ENCODE results near the gene SUGP2. TPM values are rescaled to one million over a fixed set of nuclear protein-coding genes. Genes with fewer than 3 reads are reported as not detected.

The SUGP2 gene
- total RNA-seq, 1 donor from 2014 or later = 68.2 TPM

DNA sequence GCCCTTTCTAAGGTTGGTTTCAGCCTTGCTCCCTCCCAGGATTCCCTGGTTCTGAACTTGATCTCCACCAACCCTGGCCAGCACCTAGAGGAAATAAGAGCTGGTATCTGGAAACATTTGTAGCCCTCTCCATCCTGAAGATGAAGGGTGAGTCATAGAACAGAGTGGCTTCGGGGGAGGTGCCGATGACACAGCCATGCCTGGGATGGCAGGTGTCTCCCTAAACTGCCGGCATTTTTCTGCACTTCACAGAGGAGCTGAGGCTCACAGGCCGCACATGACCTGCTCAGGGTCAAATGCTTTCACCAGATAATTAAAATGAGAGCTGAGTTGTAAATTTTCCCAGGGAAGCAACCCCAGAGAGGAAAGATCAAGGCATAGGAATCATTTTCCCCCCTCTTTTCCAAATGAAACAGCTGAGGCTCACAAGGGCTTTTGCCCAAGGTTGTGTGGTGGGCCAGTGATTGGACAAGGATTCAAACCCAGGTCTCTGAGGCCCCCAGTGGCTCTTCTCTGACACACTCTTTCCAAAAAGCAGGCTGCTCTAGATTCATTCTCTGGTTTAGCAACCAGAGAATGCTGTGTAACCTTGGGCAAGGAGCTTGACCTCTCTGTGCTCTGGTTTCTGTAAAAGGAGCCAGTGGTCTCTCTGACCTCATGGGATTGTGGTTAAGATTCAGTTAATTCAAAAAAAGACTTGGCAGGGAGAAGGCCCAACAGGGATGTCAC lies 29.3 kb upstream of the SUGP2 start:
- H3K27me3 ChIP-seq (ENCODE audit: low read depth) = no peaks in the 10 kb centered on the region
- peak overlapping the region; percentile 88 for H3K4me3 ChIP-seq
- peaks cover 80% of the 10 kb centered on the region for H3K4me1 ChIP-seq
- no peak for DNase-seq
- H3K36me3 ChIP-seq = peaks cover 5% of the 10 kb centered on the region
- intact Hi-C loops (cut with micrococcal nuclease) = no loop called here
- TF ChIP-seq, protein P1, sequence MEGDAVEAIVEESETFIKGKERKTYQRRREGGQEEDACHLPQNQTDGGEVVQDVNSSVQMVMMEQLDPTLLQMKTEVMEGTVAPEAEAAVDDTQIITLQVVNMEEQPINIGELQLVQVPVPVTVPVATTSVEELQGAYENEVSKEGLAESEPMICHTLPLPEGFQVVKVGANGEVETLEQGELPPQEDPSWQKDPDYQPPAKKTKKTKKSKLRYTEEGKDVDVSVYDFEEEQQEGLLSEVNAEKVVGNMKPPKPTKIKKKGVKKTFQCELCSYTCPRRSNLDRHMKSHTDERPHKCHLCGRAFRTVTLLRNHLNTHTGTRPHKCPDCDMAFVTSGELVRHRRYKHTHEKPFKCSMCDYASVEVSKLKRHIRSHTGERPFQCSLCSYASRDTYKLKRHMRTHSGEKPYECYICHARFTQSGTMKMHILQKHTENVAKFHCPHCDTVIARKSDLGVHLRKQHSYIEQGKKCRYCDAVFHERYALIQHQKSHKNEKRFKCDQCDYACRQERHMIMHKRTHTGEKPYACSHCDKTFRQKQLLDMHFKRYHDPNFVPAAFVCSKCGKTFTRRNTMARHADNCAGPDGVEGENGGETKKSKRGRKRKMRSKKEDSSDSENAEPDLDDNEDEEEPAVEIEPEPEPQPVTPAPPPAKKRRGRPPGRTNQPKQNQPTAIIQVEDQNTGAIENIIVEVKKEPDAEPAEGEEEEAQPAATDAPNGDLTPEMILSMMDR (IDR thresholded peaks at IDR 0.05; ENCODE audit: borderline replicate concordance) = no peak
- peak overlapping the region; percentile 94 for H3K27ac ChIP-seq (replicated peaks)
- no peaks in the 10 kb centered on the region for H3K9me3 ChIP-seq (replicated peaks)

DNA sequence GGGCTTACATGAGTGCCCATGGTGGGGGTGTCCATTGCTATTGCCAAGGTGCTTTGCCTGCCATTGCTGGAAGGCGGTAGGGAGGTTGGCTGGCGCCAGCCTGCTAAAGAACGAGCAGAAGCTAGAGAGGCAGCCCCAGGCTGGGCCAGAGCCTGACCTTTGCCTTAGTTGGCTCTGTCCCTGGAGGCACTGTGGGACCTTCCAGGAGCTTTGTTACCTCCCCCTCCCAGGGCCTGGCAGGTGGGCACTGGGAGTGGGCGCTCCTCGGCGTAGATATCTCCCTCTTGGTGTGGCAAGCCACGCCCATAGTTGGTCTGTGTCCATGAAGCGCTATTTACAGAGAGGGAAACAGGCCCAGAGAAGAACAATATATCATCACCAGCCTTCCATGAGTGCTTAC lies 28.2 kb upstream of the SUGP2 start:
- Histone ChIP-seq H3K9me3 (replicated peaks) (no peaks in the 10 kb centered on the region), H3K4me1 (peaks cover 70% of the 10 kb centered on the region), H3K27me3 (ENCODE audit: low read depth) (no peaks in the 10 kb centered on the region), H3K27ac (replicated peaks) (peak overlapping the region; percentile 94), H3K4me3 (no peak overlapping the region), H3K36me3 (peaks cover 13% of the 10 kb centered on the region)
- intact Hi-C loops (cut with micrococcal nuclease) = no loop called here
- TF ChIP-seq, protein P1 (IDR thresholded peaks at IDR 0.05; ENCODE audit: borderline replicate concordance) = no peak
- DNase-seq = peak; percentile 51

DNA sequence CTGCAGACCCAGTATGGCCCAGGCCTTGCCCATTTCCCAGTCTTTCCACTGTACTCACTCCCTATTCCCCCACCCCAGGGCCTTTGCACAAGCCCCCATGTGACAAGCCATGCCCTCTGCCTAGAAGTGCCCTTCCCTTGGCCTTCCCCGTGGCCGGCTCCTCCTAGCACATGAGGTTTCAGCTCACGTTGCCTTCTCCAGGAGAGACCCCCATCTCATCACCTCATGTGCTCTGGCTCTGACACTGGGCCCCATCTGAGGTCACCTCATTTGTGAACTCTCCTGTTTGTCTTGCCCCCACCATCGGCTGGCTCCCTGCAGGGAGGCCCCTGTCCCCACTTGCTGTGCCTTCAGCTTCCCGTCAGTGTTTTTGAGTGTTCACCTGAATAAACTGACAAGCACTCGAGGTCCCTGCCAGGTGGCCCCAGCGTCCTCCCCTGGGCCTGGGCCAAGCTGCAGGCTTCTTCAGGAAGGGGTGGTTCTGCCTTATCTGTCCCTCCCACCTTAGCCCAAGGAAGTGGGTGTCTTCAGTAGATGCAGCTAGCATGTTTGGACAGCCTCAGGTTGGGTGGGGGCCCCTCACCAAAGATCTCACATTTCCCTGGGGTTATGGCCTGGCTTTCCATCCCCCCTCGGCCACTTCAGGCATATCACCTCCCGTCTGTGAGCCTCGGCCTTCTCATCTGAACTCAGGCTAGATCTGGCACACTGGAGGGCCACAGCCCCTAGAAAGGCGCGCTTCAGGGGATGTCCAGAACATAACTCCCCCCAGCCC lies 26.7 kb upstream of the SUGP2 start:
- intact Hi-C loops (cut with micrococcal nuclease) = no loop called here
- TF ChIP-seq, protein P1 (IDR thresholded peaks at IDR 0.05; ENCODE audit: borderline replicate concordance) = no peak
- H3K4me1 ChIP-seq = peaks cover 55% of the 10 kb centered on the region
- H3K27me3 ChIP-seq (ENCODE audit: low read depth) = no peaks in the 10 kb centered on the region
- H3K36me3 ChIP-seq = peaks cover 21% of the 10 kb centered on the region
- DNase-seq = no peak
- H3K27ac ChIP-seq (replicated peaks) = peak overlapping the region; percentile 94
- H3K4me3 ChIP-seq = no peak overlapping the region
- H3K9me3 ChIP-seq (replicated peaks) = no peaks in the 10 kb centered on the region

DNA sequence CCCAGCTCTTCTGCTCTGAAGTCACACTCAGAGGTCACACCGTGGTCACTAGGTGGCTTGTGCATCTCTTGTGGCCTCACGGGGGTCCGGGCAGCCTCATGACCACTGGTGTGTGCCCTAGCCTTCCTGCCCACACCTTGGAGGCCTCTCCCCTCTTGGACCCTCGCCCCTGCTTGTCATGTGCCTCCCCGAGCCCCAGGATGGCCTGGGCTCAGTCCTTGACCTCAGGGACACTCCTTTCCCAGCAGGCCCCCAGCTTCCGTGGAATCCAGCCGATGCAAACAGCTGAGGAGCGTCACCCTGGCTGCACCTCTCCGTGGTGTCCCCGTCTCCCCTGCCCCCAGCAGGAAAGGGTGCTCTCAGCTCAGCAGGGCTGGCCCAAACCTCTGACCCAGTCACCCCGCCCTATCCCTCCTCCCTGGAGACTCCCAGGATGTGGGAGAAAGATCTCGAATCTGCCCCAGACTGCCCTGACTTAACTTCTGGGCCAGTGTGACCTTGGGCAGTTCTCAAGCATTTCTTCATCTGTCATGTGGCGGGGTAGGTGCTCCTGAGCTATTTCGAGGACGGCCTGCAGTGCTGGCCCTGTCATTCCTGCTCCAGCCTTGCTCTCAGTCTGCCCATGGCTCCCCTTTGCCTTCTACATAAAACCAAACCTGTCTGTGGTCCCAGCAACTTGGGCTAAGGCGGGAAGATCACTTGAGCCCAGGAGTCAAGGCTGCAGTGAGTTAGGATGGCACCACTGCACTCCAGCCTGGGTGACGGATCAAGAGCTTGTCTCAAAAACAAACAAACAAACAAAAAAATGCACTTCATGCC lies 25.9 kb upstream of the SUGP2 start:
- peaks cover 29% of the 10 kb centered on the region for H3K36me3 ChIP-seq
- H3K4me1 ChIP-seq = peaks cover 47% of the 10 kb centered on the region
- H3K27ac ChIP-seq (replicated peaks) = peak overlapping the region; percentile 94
- no peaks in the 10 kb centered on the region for H3K9me3 ChIP-seq (replicated peaks)
- intact Hi-C loops (cut with micrococcal nuclease) = no loop called here
- TF ChIP-seq, protein P1 (IDR thresholded peaks at IDR 0.05; ENCODE audit: borderline replicate concordance) = no peak
- H3K27me3 ChIP-seq (ENCODE audit: low read depth) = no peaks in the 10 kb centered on the region
- H3K4me3 ChIP-seq = no peak overlapping the region
- DNase-seq = no peak

DNA sequence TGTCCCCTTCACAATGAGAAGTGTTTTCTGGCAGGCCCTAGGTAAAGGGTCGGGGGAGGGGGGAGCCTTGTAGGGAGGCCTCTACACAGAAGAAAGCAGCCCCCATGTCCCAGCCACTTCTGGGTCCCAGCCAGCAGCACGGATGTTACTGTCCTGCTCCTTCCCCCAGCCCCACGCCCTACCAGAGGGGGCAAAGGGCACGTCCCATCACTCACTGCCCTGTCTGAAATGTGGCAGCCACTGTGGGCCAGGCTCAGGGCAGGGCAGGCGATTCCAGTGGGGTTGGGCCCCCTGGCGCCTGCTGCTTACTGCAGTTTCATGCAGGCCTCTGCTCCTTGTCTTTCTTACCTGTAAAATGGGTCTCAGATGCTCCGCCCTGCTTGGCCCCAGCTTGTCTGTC lies 24.4 kb upstream of the SUGP2 start:
- intact Hi-C loops (cut with micrococcal nuclease) = no loop called here
- DNase-seq = no peak

More for the DNA sequence above, 24.4 kb upstream of the SUGP2 start:
- no peak overlapping the region for H3K4me3 ChIP-seq
- TF ChIP-seq, protein P1 (IDR thresholded peaks at IDR 0.05; ENCODE audit: borderline replicate concordance) = no peak
- H3K36me3 ChIP-seq = peaks cover 34% of the 10 kb centered on the region
- H3K27me3 ChIP-seq (ENCODE audit: low read depth) = no peaks in the 10 kb centered on the region
- H3K27ac ChIP-seq (replicated peaks) = no peak overlapping the region
- no peaks in the 10 kb centered on the region for H3K9me3 ChIP-seq (replicated peaks)
- peaks cover 38% of the 10 kb centered on the region for H3K4me1 ChIP-seq
